HCT116 (cell line): ENCODE measurements around the gene AFDN. TPM values are rescaled to one million over a fixed set of nuclear protein-coding genes. Genes with fewer than 3 reads are reported as not detected.

Experiments
- ATAC-seq: fragments of 200-7000 bp; cut with Tn5 transposase; 2 replicates; pipeline ENCODE4 v1.9.1; 2020; ENCODE audit warnings: mild to moderate bottlenecking, moderate library complexity
- BruUV-seq: library from RNA; stranded (reverse); fragments of 400-500 nt; replicated peaks from 2 replicates; lab custom pipeline; 2021; lab: Mats Ljungman, UMichigan
- CTCF ChIA-PET: fragments of 300-600 bp; sonication (Branson Sonifier 250); formaldehyde crosslinking; loops from one replicate; lab custom pipeline; 2021; ENCODE audit warnings: antibody characterized with exemption; lab: Charles Lee
- POLR2A ChIA-PET: fragments of 300-600, 350-600 bp; sonication (Branson Sonifier 250); formaldehyde crosslinking; loops from one replicate; lab custom pipeline; 2021; ENCODE audit warnings: antibody characterized with exemption; lab: Charles Lee
- RAD21 ChIA-PET, 2 experiments: fragments of 300-600 bp; sonication (Branson Sonifier 250); formaldehyde crosslinking; loops; one replicate each; lab custom pipeline; 2023; ENCODE audit warnings: low total read pairs in 2 of 2; ENCODE audit not compliant: uncharacterized antibody in 2 of 2, unreplicated experiment in 2 of 2, low non-redundant PET in 1 of 2; lab: Charles Lee
- DNase-seq: peaks from one replicate; pipeline ENCODE4 v3.0.0-alpha.2; 2010; ENCODE audit warnings: low read depth, low spot score
- H2AFZ ChIP-seq: fragments of 200-600 bp; shearing (Covaris generic), sonication (generic); 2 replicates; pipeline ENCODE4 v1.6.1; 2017; ENCODE audit warnings: low read depth, mixed run types, mixed read lengths, antibody characterized with exemption, low read length; ENCODE audit not compliant: poor library complexity, severe bottlenecking
- H3K27ac ChIP-seq: 2 replicates; pipeline ENCODE4 v1.5.1; 2012; ENCODE audit warnings: low read depth, low read length
- H3K27me3 ChIP-seq: fragments of 200-600 bp; sonication (generic); 2 replicates; pipeline ENCODE4 v1.6.1; 2016; ENCODE audit warnings: mixed run types, low read length, mixed read lengths; ENCODE audit not compliant: insufficient read depth
- H3K36me3 ChIP-seq, 2 experiments: fragments of 200-500 bp in 1 of 2; fragments of 200-600 bp in 1 of 2; sonication (Bioruptor generic) in 1 of 2; sonication (generic) in 1 of 2; 2 replicates each; pipeline versions ENCODE4 v1.5.1 to v1.6.1; 2014 to 2016; ENCODE audit warnings: low read length in 2 of 2, inconsistent platforms in 1 of 2, mixed read lengths in 1 of 2, mixed run types in 1 of 2; ENCODE audit not compliant: insufficient read depth in 2 of 2, control insufficient read depth in 1 of 2
- H3K4me1 ChIP-seq, 2 experiments: fragments of 200-600 bp in 1 of 2; sonication (generic) in 1 of 2; 2 replicates each; pipeline versions ENCODE4 v1.5.1 to v1.6.1; 2012 to 2017; ENCODE audit warnings: low read length in 2 of 2, inconsistent platforms in 1 of 2, mild to moderate bottlenecking in 1 of 2, mixed read lengths in 1 of 2, mixed run types in 1 of 2, moderate library complexity in 1 of 2; ENCODE audit not compliant: insufficient read depth in 2 of 2, control insufficient read depth in 1 of 2
- H3K4me2 ChIP-seq: fragments of 200-600 bp; sonication (generic); 2 replicates; pipeline ENCODE4 v1.6.1; 2017; ENCODE audit warnings: mixed run types, low read length, mixed read lengths
- H3K4me3 ChIP-seq, 2 experiments: fragments of 200-600 bp in 1 of 2; sonication (generic) in 1 of 2; replicated peaks in 1 of 2; 2 replicates each; pipeline ENCODE4 v1.5.1; 2011 to 2016; ENCODE audit warnings: low read length in 2 of 2, control low read depth in 1 of 2, low read depth in 1 of 2, mild to moderate bottlenecking in 1 of 2, mixed read lengths in 1 of 2, mixed run types in 1 of 2
- H3K79me2 ChIP-seq: fragments of 200-600 bp; sonication (generic); 2 replicates; pipeline ENCODE4 v1.6.1; 2017; ENCODE audit warnings: mild to moderate bottlenecking, mixed run types, low read length, moderate library complexity, mixed read lengths; ENCODE audit not compliant: insufficient read depth
- H3K9ac ChIP-seq: fragments of 200-600 bp; sonication (generic); 2 replicates; pipeline ENCODE4 v1.6.1; 2016; ENCODE audit warnings: low read length, mixed read lengths
- H3K9me2 ChIP-seq: fragments of 200-600 bp; sonication (generic), shearing (Covaris generic); 2 replicates; pipeline ENCODE4 v1.6.1; 2017; ENCODE audit warnings: mixed run types, mild to moderate bottlenecking, moderate library complexity; ENCODE audit not compliant: insufficient read depth
- H3K9me3 ChIP-seq, 2 experiments: fragments of 200-500 bp in 1 of 2; fragments of 200-600 bp in 1 of 2; sonication (Bioruptor generic) in 1 of 2; sonication (generic) in 1 of 2; 2 replicates each; pipeline ENCODE4 v1.6.1; 2014 to 2017; ENCODE audit warnings: low read length in 2 of 2, mixed read lengths in 2 of 2, inconsistent platforms in 1 of 2, low read depth in 1 of 2, mild to moderate bottlenecking in 1 of 2, mixed run types in 1 of 2, moderate library complexity in 1 of 2; ENCODE audit not compliant: control insufficient read depth in 1 of 2, insufficient read depth in 1 of 2
- H4K20me1 ChIP-seq: fragments of 200-600 bp; sonication (generic), shearing (Covaris generic); 2 replicates; pipeline ENCODE4 v1.6.1; 2017; ENCODE audit warnings: mixed run types, mild to moderate bottlenecking, moderate library complexity; ENCODE audit not compliant: insufficient read depth
- CBX3 ChIP-seq: IDR thresholded peaks from 2 replicates; pipeline ENCODE4 v1.6.1; 2012; ENCODE audit warnings: low read depth
- ELF1 ChIP-seq: IDR thresholded peaks from 2 replicates; pipeline ENCODE4 v1.6.1; 2012; ENCODE audit warnings: low read depth, borderline replicate concordance
- JUND ChIP-seq: IDR thresholded peaks from 2 replicates; pipeline ENCODE4 v1.6.1; 2012
- YY1 ChIP-seq: IDR thresholded peaks from 2 replicates; pipeline ENCODE4 v1.6.1; 2011; ENCODE audit warnings: low read length, low read depth, moderate library complexity, mild to moderate bottlenecking; ENCODE audit not compliant: insufficient replicate concordance; ENCODE audit errors: extremely low read depth
- intact Hi-C: fragments of 100-400 bp; cut with micrococcal nuclease; formaldehyde crosslinking; loops from 2 replicates; pipeline ENCODE4 v1.10.0; 2022
- total RNA-seq: library from RNA; stranded (reverse); gene quantifications from one replicate; pipeline ENCODE4 v1.2.1, GENCODE V29; 2021; ENCODE audit not compliant: unreplicated experiment
- TF ChIP-seq, protein P1 (sequence below), 3 experiments: fragments of 200-600 bp in 1 of 3; sonication (generic) in 1 of 3; IDR thresholded peaks in 2 of 3; conservative IDR thresholded peaks in 1 of 3; 2 replicates each; pipeline ENCODE4 v1.5.1; 2012 to 2017; ENCODE audit warnings: low read depth in 2 of 3, low read length in 2 of 3, antibody characterized with exemption in 1 of 3, borderline replicate concordance in 1 of 3, control low read depth in 1 of 3, mild to moderate bottlenecking in 1 of 3, mixed read lengths in 1 of 3, mixed run types in 1 of 3, moderate library complexity in 1 of 3; ENCODE audit not compliant: insufficient read depth in 1 of 3
- TF ChIP-seq, protein P2 (sequence below): IDR thresholded peaks from 2 replicates; pipeline ENCODE4 v1.6.1; 2012

AFDN gene
- total RNA-seq, 1 experiment from 2014 or later, result 59.4 TPM

DNA sequence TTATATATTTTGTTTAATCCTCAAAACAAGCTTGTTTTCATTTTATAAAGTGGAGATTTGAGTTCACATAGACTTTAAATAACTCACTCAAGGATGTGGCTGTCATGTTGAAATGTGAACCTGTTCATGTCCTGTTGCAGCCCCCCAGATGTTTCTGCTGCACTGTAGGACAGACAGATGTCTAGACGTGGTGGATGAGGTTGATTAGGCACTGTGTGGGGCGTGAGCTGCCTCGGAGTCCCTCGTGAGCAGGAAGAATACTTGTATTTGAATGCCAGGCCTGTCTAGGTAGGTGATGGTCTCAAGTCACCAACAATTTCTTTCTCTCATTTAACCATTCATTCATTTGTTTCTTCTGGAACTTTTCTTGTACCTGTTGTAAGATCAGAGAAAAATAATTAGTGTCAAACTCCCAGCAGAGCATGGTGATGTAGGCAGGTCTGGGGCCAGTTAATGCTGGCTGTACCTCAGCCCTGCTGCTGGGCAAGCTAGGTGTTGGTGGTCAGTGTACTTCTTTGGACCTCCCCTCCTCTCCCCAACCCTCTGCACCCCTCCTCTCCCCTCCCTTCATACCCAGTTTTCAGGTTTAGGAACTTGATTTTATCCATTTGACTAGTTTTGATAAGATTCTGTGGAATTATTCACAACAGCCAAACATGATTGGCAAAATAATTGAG lies 34.0 kb downstream of the AFDN start:
- H2AFZ ChIP-seq, result no peak overlapping the region
- DNase-seq, result no peak
- H3K27me3 ChIP-seq, result no peaks in the 10 kb centered on the region
- no peak overlapping the region for H3K27ac ChIP-seq
- ATAC-seq, result no peak
- RAD21 ChIA-PET, result no interaction called here
- intact Hi-C loops, result no loop called here
- peaks cover 0 to 17% of the 10 kb centered on the region in 2 experiments; a peak in 2 of 4 replicates for H3K4me1 ChIP-seq
- CTCF ChIA-PET, result no interaction called here
- H3K9me3 ChIP-seq, result no peaks in the 10 kb centered on the region
- H3K9ac ChIP-seq, result no peak overlapping the region
- peaks cover 93% of the 10 kb centered on the region for H3K79me2 ChIP-seq
- no TSS peak for BruUV-seq
- no peak overlapping the region for H3K4me3 ChIP-seq
- peaks cover 3% of the 10 kb centered on the region; the same call in 1 of the 2 replicates for H3K9me2 ChIP-seq
- TF ChIP-seq YY1 (no peak), CBX3 (no peak), JUND (no peak)
- TF ChIP-seq, protein P1, sequence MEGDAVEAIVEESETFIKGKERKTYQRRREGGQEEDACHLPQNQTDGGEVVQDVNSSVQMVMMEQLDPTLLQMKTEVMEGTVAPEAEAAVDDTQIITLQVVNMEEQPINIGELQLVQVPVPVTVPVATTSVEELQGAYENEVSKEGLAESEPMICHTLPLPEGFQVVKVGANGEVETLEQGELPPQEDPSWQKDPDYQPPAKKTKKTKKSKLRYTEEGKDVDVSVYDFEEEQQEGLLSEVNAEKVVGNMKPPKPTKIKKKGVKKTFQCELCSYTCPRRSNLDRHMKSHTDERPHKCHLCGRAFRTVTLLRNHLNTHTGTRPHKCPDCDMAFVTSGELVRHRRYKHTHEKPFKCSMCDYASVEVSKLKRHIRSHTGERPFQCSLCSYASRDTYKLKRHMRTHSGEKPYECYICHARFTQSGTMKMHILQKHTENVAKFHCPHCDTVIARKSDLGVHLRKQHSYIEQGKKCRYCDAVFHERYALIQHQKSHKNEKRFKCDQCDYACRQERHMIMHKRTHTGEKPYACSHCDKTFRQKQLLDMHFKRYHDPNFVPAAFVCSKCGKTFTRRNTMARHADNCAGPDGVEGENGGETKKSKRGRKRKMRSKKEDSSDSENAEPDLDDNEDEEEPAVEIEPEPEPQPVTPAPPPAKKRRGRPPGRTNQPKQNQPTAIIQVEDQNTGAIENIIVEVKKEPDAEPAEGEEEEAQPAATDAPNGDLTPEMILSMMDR (IDR thresholded peaks at IDR 0.05 in 2 of 3, conservative IDR thresholded peaks at IDR 0.05 in 1 of 3; ENCODE audit: borderline replicate concordance in 1 of 3, insufficient read depth in 1 of 3, low read depth in 2 of 3, low read length in 2 of 3), result no peak
- TF ChIP-seq, protein P2, sequence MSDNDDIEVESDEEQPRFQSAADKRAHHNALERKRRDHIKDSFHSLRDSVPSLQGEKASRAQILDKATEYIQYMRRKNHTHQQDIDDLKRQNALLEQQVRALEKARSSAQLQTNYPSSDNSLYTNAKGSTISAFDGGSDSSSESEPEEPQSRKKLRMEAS, result no peak
- no peaks in the 10 kb centered on the region for H3K36me3 ChIP-seq
- H3K4me2 ChIP-seq, result no peak overlapping the region
- H4K20me1 ChIP-seq, result peaks cover 10% of the 10 kb centered on the region; the same call in 1 of the 2 replicates
- POLR2A ChIA-PET, result no interaction called here

- RAD21 ChIA-PET, result no interaction called here
- H2AFZ ChIP-seq, result no peak overlapping the region
- BruUV-seq, result no TSS peak
- peaks cover 85% of the 10 kb centered on the region for H3K79me2 ChIP-seq
- intact Hi-C loops, result no loop called here
- no peak overlapping the region for H3K9ac ChIP-seq
- H3K27ac ChIP-seq, result no peak overlapping the region
- H3K4me2 ChIP-seq, result no peak overlapping the region
- H3K36me3 ChIP-seq, result no peaks in the 10 kb centered on the region
- peaks cover 10% of the 10 kb centered on the region; the same call in 1 of the 2 replicates for H4K20me1 ChIP-seq
- no peaks in the 10 kb centered on the region for H3K27me3 ChIP-seq
- no peak overlapping the region for H3K4me3 ChIP-seq
- H3K9me3 ChIP-seq, result no peaks in the 10 kb centered on the region
- CTCF ChIA-PET, result no interaction called here
- H3K4me1 ChIP-seq, result peaks cover 0 to 11% of the 10 kb centered on the region in 2 experiments; a peak in 1 of 4 replicates
- DNase-seq (no peak), ATAC-seq (no peak)
- POLR2A ChIA-PET, result no interaction called here
- H3K9me2 ChIP-seq, result peaks cover 3% of the 10 kb centered on the region; the same call in 1 of the 2 replicates
- TF ChIP-seq JUND (no peak), ELF1 (no peak)
Measured at GRCh38 chr6:167861424-167861823, 34.7 kb downstream of the AFDN start.
